ENCODE measurements around the gene DPH7.
A peak's percentile ranks its signal among the peaks of the same experiment; 100 is the strongest.

- no peak for TF ChIP-seq MAX (IDR thresholded peaks at IDR 0.05)
- TF ChIP-seq, protein P1, sequence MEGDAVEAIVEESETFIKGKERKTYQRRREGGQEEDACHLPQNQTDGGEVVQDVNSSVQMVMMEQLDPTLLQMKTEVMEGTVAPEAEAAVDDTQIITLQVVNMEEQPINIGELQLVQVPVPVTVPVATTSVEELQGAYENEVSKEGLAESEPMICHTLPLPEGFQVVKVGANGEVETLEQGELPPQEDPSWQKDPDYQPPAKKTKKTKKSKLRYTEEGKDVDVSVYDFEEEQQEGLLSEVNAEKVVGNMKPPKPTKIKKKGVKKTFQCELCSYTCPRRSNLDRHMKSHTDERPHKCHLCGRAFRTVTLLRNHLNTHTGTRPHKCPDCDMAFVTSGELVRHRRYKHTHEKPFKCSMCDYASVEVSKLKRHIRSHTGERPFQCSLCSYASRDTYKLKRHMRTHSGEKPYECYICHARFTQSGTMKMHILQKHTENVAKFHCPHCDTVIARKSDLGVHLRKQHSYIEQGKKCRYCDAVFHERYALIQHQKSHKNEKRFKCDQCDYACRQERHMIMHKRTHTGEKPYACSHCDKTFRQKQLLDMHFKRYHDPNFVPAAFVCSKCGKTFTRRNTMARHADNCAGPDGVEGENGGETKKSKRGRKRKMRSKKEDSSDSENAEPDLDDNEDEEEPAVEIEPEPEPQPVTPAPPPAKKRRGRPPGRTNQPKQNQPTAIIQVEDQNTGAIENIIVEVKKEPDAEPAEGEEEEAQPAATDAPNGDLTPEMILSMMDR (IDR thresholded peaks at IDR 0.05; ENCODE audit: low read depth, low read length, missing input control) = peak; percentile 36
- TF ChIP-seq, protein P2, sequence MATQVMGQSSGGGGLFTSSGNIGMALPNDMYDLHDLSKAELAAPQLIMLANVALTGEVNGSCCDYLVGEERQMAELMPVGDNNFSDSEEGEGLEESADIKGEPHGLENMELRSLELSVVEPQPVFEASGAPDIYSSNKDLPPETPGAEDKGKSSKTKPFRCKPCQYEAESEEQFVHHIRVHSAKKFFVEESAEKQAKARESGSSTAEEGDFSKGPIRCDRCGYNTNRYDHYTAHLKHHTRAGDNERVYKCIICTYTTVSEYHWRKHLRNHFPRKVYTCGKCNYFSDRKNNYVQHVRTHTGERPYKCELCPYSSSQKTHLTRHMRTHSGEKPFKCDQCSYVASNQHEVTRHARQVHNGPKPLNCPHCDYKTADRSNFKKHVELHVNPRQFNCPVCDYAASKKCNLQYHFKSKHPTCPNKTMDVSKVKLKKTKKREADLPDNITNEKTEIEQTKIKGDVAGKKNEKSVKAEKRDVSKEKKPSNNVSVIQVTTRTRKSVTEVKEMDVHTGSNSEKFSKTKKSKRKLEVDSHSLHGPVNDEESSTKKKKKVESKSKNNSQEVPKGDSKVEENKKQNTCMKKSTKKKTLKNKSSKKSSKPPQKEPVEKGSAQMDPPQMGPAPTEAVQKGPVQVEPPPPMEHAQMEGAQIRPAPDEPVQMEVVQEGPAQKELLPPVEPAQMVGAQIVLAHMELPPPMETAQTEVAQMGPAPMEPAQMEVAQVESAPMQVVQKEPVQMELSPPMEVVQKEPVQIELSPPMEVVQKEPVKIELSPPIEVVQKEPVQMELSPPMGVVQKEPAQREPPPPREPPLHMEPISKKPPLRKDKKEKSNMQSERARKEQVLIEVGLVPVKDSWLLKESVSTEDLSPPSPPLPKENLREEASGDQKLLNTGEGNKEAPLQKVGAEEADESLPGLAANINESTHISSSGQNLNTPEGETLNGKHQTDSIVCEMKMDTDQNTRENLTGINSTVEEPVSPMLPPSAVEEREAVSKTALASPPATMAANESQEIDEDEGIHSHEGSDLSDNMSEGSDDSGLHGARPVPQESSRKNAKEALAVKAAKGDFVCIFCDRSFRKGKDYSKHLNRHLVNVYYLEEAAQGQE (IDR thresholded peaks at IDR 0.05) = no peak
- TF ChIP-seq ATF3 (IDR thresholded peaks at IDR 0.05) = no peak
- no peak for TF ChIP-seq TAF1 (conservative IDR thresholded peaks at IDR 0.05)
- TF ChIP-seq RAD21 (IDR thresholded peaks at IDR 0.05) = peak in 1 of 2 donors; percentile 15
- TF ChIP-seq GABPA (IDR thresholded peaks at IDR 0.05 in 1 of 2, conservative IDR thresholded peaks at IDR 0.05 in 1 of 2) = peak in 1 of 2 donors; percentile 31
- TF ChIP-seq SP1 (IDR thresholded peaks at IDR 0.05) = peak; percentile 60
- no peak for TF ChIP-seq EGR1 (IDR thresholded peaks at IDR 0.05; ENCODE audit: low read depth in 2 of 2)
Measured at GRCh38 chr9:137551264-137552021, 27.3 kb downstream of the DPH7 start, which contains the start of gene MRPL41.

Measured in liver (tissue), 3 donors.